ENCODE results near the gene TIGAR. TPM values are rescaled to one million over a fixed set of nuclear protein-coding genes. Genes with fewer than 3 reads are reported as not detected.

Gene TIGAR
- total RNA-seq, 4 donors from 2014 or later: 1.8 to 4.4 (median 2.5) TPM

DNA sequence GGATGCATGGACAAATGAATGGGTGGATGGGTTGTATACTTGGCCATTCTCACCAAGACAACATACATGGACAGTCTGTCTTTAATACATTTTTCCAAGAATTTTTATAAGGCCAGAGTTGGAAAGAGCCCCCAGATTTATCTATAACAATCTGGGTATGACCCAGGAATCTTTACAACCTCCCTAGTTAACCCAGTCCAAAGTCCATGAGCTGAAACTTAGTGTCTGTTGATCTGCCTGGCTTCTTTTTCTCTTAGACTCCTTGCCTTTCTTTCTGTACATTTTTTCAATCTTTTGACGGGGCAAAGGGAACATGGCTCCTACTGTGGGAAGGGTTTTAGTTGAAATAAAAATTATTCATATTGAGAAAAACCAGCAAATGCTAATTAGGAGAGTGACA, 57.8 kb downstream of the TIGAR start:
- no peaks in the 10 kb centered on the region for H3K9me3 ChIP-seq
- no peaks in the 10 kb centered on the region for H3K36me3 ChIP-seq
- TF ChIP-seq EP300 (IDR thresholded peaks at IDR 0.05): no peak
- no peak for TF ChIP-seq POLR2A (IDR thresholded peaks at IDR 0.05)
- TF ChIP-seq, protein P1, sequence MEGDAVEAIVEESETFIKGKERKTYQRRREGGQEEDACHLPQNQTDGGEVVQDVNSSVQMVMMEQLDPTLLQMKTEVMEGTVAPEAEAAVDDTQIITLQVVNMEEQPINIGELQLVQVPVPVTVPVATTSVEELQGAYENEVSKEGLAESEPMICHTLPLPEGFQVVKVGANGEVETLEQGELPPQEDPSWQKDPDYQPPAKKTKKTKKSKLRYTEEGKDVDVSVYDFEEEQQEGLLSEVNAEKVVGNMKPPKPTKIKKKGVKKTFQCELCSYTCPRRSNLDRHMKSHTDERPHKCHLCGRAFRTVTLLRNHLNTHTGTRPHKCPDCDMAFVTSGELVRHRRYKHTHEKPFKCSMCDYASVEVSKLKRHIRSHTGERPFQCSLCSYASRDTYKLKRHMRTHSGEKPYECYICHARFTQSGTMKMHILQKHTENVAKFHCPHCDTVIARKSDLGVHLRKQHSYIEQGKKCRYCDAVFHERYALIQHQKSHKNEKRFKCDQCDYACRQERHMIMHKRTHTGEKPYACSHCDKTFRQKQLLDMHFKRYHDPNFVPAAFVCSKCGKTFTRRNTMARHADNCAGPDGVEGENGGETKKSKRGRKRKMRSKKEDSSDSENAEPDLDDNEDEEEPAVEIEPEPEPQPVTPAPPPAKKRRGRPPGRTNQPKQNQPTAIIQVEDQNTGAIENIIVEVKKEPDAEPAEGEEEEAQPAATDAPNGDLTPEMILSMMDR (IDR thresholded peaks at IDR 0.05): no peak
- no peaks in the 10 kb centered on the region for H3K27me3 ChIP-seq
- no peaks in the 10 kb centered on the region for H3K4me1 ChIP-seq
- no peak overlapping the region for H3K27ac ChIP-seq
- H3K4me3 ChIP-seq: no peak overlapping the region
- WGBS, 2 donors: 76 to 83% methylated on average over 1 of the region's 1 CpG
- DNase-seq (ENCODE audit: low spot score in 2 of 2): no peak

DNA sequence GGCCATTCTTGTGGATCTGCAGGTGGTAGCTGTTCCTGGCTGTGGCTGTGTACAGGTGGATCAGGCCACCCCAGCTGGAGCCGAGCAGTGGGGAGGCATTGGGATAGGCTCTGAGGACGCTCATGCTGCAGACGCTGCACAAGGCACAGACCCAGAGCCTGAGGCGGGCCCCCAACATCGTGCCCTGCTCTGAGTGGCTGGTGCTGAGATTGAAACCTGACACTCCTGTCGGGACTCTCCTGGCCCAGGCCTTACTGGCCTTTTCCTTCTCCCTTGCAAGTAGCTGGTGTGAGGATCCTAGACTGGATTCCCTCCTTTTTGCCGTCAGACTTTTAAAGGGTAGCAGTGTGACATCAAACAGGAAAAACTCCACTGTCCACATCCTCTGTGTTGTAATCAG, 58.4 kb downstream of the TIGAR start, which contains the start of gene FGF23:
Gene FGF23, minus strand, starts transcription at position 308 of the 400 bp plus-strand sequence. Its CDS starts 130 bp downstream, at position 178.
- H3K4me1 ChIP-seq: no peaks in the 10 kb centered on the region
- no peak within 1 kb of the TSS for H3K4me3 ChIP-seq
- 4 to 10% methylated on average over 5 to 7 of the region's 7 CpGs for WGBS, 2 donors
- no peaks in the 10 kb centered on the region for H3K9me3 ChIP-seq
- no peak within 1 kb of the TSS for H3K27ac ChIP-seq
- DNase-seq (ENCODE audit: low spot score in 2 of 2): no peak
- TF ChIP-seq, protein P1 (IDR thresholded peaks at IDR 0.05): no peak
- TF ChIP-seq POLR2A (IDR thresholded peaks at IDR 0.05) (no peak), EP300 (IDR thresholded peaks at IDR 0.05) (no peak)
- H3K27me3 ChIP-seq: no peaks in the 10 kb centered on the region
- no peaks in the 10 kb centered on the region for H3K36me3 ChIP-seq

DNA sequence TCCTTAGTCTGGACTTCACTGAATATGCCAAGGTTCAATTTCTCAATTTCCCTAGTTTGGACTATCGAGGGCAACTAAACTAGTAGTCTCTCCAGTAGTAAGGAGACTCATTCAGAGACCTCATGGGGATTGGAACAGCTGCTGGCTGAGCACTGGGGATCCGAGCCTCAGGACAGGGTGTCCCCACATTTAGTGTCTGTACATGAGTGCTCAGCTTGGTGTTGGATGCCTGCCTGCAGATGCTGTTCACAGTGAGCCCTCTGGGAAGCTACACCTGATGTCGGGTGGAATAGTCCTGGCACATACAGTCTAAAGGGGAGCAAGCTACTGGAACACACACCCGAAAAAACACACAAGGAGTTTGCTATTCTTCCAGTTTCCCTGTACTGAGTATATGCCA, 59.3 kb downstream of the TIGAR start:
- no peaks in the 10 kb centered on the region for H3K36me3 ChIP-seq
- H3K4me1 ChIP-seq: no peaks in the 10 kb centered on the region
- TF ChIP-seq, protein P1 (IDR thresholded peaks at IDR 0.05): no peak
- TF ChIP-seq EP300 (IDR thresholded peaks at IDR 0.05): no peak
- no peak for TF ChIP-seq POLR2A (IDR thresholded peaks at IDR 0.05)
- H3K4me3 ChIP-seq: no peak overlapping the region
- DNase-seq (ENCODE audit: low spot score in 2 of 2): no peak
- no peaks in the 10 kb centered on the region for H3K27me3 ChIP-seq
- H3K27ac ChIP-seq: no peak overlapping the region
- H3K9me3 ChIP-seq: no peaks in the 10 kb centered on the region
- 80 to 84% methylated on average over 4 of the region's 4 CpGs for WGBS, 2 donors

DNA sequence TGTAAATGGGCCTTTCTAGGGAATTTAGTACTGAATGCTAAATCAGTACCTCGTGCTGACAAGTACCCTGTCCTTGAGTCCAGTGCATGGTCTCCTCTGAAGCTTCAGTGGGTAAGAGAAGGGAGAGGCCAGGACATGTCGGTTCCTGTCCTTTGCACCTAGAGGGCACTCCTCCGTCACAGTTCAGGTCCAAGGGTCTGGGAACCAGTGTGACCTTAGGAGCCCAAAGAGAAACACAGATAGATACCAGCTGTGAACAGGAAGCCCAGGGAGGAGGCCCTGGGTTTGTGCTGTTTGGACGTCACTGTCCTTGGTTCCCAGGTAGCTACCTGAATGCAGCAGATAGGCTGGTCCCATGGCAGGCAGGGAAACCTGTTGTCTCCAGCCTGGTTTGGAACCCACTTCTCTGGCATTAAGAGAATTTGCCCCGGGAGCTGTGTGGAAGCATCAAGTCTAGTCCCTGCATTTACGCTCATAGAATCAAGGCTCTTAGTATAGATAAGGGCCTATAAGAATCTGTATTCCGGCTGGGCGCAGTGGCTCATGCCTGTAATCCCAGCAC, 62.4 kb downstream of the TIGAR start:
- 67 to 69% methylated on average over 8 of the region's 8 CpGs for WGBS, 2 donors

DNA sequence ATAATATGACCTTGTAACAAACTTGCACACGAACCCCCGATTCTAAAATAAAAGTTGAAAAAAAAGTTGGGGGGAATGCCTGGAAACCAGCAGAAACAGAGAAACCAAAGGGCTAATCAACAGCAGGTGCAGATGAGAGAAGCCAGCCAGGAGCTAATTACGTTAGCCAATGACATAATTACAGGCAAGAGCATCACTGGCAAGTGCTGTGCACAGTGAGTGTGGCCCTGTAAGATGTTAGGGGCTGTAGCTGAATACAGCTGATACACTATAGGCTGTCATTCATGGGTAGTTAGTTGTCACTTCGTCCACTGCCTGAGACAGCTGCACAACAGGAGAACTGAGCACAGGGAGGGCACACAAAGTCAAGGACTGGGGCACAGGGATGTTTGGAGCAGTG, 65.8 kb downstream of the TIGAR start:
- DNase-seq (ENCODE audit: low spot score in 2 of 2): no peak
- Histone ChIP-seq H3K4me3 (no peak overlapping the region), H3K27me3 (no peaks in the 10 kb centered on the region), H3K9me3 (no peaks in the 10 kb centered on the region), H3K4me1 (no peaks in the 10 kb centered on the region), H3K36me3 (no peaks in the 10 kb centered on the region), H3K27ac (no peak overlapping the region)
- 51 to 73% methylated on average over 4 of the region's 4 CpGs for WGBS, 2 donors
- no peak for TF ChIP-seq POLR2A (IDR thresholded peaks at IDR 0.05)
- TF ChIP-seq EP300 (IDR thresholded peaks at IDR 0.05): no peak
- TF ChIP-seq, protein P1 (IDR thresholded peaks at IDR 0.05): no peak

More for the DNA sequence above, 62.4 kb downstream of the TIGAR start:
- DNase-seq (ENCODE audit: low spot score in 2 of 2): no peak
- H3K4me1 ChIP-seq: no peaks in the 10 kb centered on the region
- H3K36me3 ChIP-seq: no peaks in the 10 kb centered on the region
- no peak for TF ChIP-seq EP300 (IDR thresholded peaks at IDR 0.05)
- no peak for TF ChIP-seq POLR2A (IDR thresholded peaks at IDR 0.05)
- no peak overlapping the region for H3K4me3 ChIP-seq
- H3K27ac ChIP-seq: no peak overlapping the region
- H3K27me3 ChIP-seq: no peaks in the 10 kb centered on the region
- H3K9me3 ChIP-seq: no peaks in the 10 kb centered on the region
